ENCODE data around the gene CELSR1. TPM values are rescaled to one million over a fixed set of nuclear protein-coding genes. Genes with fewer than 3 reads are reported as not detected.

Gene CELSR1
- total RNA-seq, 1 donor from 2014 or later = 27.6 TPM

GRCh38 chr22:46356496-46357480 lies 180.6 kb downstream of the CELSR1 start:
- H2AFZ ChIP-seq (ENCODE audit: low read depth, low read length) = no peak overlapping the region
- H3K9me3 ChIP-seq (ENCODE audit: insufficient read depth, low read depth, low read length) = no peaks in the 10 kb centered on the region
- no peaks in the 10 kb centered on the region for H3K27me3 ChIP-seq (ENCODE audit: insufficient read depth, low read length)
- H4K20me1 ChIP-seq (ENCODE audit: insufficient read depth, low read length) = peaks cover 55% of the 10 kb centered on the region
- H3K4me1 ChIP-seq (ENCODE audit: insufficient read depth, low read length) = peaks cover 6% of the 10 kb centered on the region
- H3K36me3 Mint-ChIP-seq (ENCODE audit: low read depth, unreplicated experiment) = peaks cover 33% of the 10 kb centered on the region
- FAIRE-seq (no peak), DNase-seq (ENCODE audit: low read depth) (no peak)
- H3K4me2 ChIP-seq (ENCODE audit: low read length) = no peak overlapping the region
- no peak overlapping the region for H3K27ac Mint-ChIP-seq (ENCODE audit: unreplicated experiment)
- no peaks in the 10 kb centered on the region for H3K27me3 Mint-ChIP-seq (ENCODE audit: low read depth, unreplicated experiment)
- no peak overlapping the region for H3K27ac ChIP-seq (ENCODE audit: low read depth, low read length)
- H3K79me2 ChIP-seq (ENCODE audit: insufficient read depth, low read length) = peaks cover 5% of the 10 kb centered on the region
- no peak overlapping the region for H3K9ac ChIP-seq (ENCODE audit: low read length)
- no peak overlapping the region for H3K4me3 ChIP-seq (ENCODE audit: insufficient read depth, low read depth, low read length)
- H3K4me3 Mint-ChIP-seq (ENCODE audit: unreplicated experiment) = no peak overlapping the region
- peaks cover 9% of the 10 kb centered on the region for H3K4me1 Mint-ChIP-seq (ENCODE audit: low read depth, unreplicated experiment)
- TF ChIP-seq, protein P1, sequence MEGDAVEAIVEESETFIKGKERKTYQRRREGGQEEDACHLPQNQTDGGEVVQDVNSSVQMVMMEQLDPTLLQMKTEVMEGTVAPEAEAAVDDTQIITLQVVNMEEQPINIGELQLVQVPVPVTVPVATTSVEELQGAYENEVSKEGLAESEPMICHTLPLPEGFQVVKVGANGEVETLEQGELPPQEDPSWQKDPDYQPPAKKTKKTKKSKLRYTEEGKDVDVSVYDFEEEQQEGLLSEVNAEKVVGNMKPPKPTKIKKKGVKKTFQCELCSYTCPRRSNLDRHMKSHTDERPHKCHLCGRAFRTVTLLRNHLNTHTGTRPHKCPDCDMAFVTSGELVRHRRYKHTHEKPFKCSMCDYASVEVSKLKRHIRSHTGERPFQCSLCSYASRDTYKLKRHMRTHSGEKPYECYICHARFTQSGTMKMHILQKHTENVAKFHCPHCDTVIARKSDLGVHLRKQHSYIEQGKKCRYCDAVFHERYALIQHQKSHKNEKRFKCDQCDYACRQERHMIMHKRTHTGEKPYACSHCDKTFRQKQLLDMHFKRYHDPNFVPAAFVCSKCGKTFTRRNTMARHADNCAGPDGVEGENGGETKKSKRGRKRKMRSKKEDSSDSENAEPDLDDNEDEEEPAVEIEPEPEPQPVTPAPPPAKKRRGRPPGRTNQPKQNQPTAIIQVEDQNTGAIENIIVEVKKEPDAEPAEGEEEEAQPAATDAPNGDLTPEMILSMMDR (IDR thresholded peaks at IDR 0.05; ENCODE audit: insufficient read depth, low read depth, low read length) = no peak
- no peak for TF ChIP-seq EZH2 (IDR thresholded peaks at IDR 0.05; ENCODE audit: insufficient read depth, low read length)
- peaks cover 5% of the 10 kb centered on the region for H3K36me3 ChIP-seq (ENCODE audit: insufficient read depth, low read length)
- H3K9me3 Mint-ChIP-seq (ENCODE audit: unreplicated experiment) = no peaks in the 10 kb centered on the region

GRCh38 chr22:46355996-46356471 lies 181.4 kb downstream of the CELSR1 start:
- Histone ChIP-seq H3K4me3 (ENCODE audit: insufficient read depth, low read depth, low read length) (no peak overlapping the region), H4K20me1 (ENCODE audit: insufficient read depth, low read length) (peaks cover 63% of the 10 kb centered on the region), H3K36me3 (ENCODE audit: insufficient read depth, low read length) (peaks cover 5% of the 10 kb centered on the region), H3K27me3 (ENCODE audit: insufficient read depth, low read length) (no peaks in the 10 kb centered on the region), H3K4me1 (ENCODE audit: insufficient read depth, low read length) (peaks cover 6% of the 10 kb centered on the region), H3K4me2 (ENCODE audit: low read length) (no peak overlapping the region), H3K27ac (ENCODE audit: low read depth, low read length) (no peak overlapping the region), H3K79me2 (ENCODE audit: insufficient read depth, low read length) (peaks cover 5% of the 10 kb centered on the region), H3K9ac (ENCODE audit: low read length) (no peak overlapping the region), H3K9me3 (ENCODE audit: insufficient read depth, low read depth, low read length) (no peaks in the 10 kb centered on the region), H2AFZ (ENCODE audit: low read depth, low read length) (no peak overlapping the region)
- Mint-ChIP-seq H3K27me3 (ENCODE audit: low read depth, unreplicated experiment) (no peaks in the 10 kb centered on the region), H3K36me3 (ENCODE audit: low read depth, unreplicated experiment) (peaks cover 26% of the 10 kb centered on the region), H3K4me1 (ENCODE audit: low read depth, unreplicated experiment) (peaks cover 9% of the 10 kb centered on the region), H3K9me3 (ENCODE audit: unreplicated experiment) (no peaks in the 10 kb centered on the region), H3K4me3 (ENCODE audit: unreplicated experiment) (no peak overlapping the region), H3K27ac (ENCODE audit: unreplicated experiment) (no peak overlapping the region)
- TF ChIP-seq, protein P1 (IDR thresholded peaks at IDR 0.05; ENCODE audit: insufficient read depth, low read depth, low read length) = no peak
- TF ChIP-seq EZH2 (IDR thresholded peaks at IDR 0.05; ENCODE audit: insufficient read depth, low read length) = no peak
- no peak for FAIRE-seq
- no peak for DNase-seq (ENCODE audit: low read depth)
